HG03196 (cell line): ENCODE results near the gene DCAF6.

ENCODE experiments used
- ATAC-seq: cut with Tn5 transposase; IDR thresholded peaks from one replicate; pipeline ENCODE4 v1.9.1; 2021; ENCODE audit not compliant: unreplicated experiment

DCAF6 gene

GRCh38 chr1:168099337-168099801 is 162.9 kb downstream of the DCAF6 start:
- no peak for ATAC-seq

- ATAC-seq, result no peak
Observed at GRCh38 chr1:168100315-168101002, 164.0 kb downstream of the DCAF6 start.

DNA sequence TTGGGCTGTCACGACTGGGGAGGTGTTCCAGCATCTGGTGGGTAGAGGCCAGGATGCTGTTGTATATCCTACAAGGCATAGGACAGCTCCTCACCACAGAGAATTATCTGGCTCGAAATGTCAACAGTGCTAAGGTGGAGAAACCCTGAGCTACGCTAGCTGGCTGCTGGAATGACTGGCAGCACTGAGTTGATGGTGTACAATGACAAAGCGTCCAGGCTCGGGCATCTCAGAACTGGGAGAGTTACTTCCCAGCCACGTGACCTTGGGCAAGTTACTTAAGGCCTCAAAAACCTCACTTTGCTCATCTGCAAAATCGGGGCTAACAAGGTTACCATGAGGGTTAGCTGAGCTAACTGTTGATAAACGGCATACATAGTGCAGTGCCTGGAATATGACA is 164.9 kb downstream of the DCAF6 start:
- ATAC-seq, result no peak

DNA sequence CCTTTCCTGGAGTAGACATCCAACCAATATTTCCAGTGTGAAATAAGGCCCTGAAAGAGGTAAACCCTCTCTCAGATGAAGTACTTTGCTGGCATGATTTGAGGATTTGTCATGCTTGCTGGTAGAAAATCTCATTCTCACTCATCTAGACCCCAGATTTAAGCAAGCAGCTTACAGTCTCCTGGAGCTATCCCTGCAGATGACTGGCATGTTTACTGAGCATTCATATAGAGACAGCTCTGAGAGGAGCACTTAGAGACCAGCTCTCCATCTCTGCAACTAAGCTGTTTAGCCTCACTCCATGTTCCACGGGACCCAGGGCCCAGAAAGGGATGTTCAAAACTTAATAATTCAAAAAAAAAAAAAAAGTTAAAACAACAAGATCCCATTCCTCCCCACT is 166.0 kb downstream of the DCAF6 start:
- no peak for ATAC-seq

DNA sequence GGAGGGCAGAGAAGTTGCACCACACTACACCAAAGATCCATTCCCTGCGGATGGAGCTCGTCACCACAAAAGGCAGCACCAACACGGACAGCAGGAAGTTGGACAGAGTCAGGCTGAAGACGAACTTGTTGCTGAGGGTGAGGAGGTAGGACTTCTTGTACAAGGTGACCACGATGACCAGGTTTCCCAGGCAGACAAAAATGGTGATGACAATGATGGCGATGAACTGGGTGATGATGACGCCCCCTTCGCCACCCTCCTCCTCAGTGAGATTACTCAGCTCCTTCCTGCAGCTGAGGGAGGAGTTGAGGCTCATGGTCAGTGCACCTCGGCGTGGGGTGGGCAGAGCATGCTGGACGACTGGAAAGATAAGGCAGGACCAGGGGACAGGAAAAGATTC is 168.1 kb downstream of the DCAF6 start:
- ATAC-seq, result no peak

DNA sequence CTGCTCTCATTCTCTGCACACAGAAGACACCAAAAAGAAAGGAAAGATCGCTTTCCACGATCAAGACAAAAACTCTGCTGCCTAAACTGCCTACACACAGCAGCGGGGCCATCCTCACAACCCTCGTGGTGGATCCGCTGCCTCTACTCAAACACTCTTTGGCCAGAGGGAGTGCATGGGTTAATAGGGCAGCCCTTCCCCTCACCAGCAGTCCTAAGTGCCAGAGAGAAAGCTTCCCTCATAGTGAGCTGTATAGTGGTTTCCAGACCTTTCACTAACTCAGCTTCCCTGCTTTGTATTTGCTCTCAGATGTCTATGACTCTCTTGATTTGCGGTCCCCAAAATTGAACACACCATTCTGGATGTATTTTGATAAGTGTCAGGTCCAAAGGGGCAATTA is 169.4 kb downstream of the DCAF6 start:
- no peak for ATAC-seq

DNA sequence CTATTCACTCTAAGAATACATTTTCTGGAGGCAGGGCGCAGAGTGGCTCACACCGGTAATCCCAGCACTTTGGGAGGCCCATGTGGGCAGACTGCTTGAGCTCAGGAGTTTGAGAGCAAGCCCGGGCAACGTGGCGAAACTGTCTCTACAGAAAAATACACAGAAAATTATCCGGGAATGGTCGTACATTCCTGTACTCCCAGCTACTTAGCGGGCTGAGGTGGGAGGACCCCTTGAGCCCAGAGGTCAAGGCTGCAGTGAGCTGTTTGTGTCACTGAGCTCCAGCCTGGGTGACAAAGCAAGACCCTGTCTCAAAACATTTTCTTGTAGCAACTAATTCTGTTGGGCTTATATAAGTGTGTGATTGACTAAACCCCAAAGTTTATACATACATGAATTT is 169.8 kb downstream of the DCAF6 start:
- no peak for ATAC-seq

DNA sequence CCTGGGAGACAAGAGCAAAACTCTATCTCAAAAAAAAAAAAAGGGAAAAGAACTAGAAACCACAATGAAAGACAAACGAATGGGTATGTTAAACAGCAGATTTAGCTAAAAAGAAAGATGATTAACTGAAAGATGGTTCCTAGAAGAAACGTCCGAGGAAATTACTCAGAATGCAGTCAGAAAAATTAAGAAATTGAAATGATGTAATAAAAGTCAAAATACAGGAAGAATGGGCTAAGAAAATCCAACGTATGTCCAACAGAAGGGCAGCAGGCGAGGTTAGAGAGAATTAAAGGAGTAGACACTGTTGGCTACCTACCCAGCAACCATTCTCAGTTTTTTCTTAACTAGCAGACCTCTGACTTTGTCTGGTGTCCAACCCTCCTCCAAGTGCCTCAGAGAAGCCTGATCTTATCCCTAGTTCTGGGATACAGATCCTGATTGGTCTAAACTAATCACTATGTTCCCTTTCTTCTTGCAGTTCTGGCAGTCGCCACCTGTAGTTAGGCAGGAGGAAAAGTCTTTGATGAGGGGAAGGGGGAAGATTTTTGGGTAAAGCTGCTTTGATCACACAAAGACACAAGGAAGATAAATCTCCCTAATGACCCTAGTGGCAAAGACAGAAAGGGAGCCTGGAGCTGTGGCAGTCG is 174.5 kb downstream of the DCAF6 start:
- no peak for ATAC-seq

DNA sequence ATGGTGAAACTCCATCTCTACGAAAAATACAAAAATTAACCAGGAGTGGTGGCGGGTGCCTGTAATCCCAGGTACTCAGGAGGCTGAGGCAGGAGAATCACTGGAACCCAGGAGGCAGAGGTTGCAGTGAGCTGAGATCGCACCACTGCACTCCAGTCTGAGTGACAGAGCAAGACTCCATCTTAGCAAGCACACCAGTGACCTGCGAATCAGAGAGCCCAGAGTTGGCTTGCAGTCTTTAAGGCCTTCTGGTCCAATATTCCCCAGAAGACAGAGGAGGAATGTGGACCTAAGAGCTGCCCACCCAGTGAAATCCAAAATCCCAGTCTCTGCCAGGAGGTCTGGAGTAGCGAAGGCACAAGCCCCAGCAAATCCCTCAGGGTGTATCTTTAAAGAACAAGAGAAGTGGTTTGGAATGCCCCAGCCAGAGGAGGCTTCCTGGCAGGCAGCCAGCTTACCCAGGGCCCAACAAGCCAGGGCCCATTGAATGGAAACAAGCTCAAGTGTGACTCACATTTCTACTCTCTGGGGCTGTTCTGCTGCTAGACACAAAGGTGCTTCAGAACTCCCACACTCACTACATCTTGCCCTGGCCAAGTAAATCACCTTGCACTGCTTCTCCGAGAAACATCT is 176.3 kb downstream of the DCAF6 start:
- no peak for ATAC-seq

DNA sequence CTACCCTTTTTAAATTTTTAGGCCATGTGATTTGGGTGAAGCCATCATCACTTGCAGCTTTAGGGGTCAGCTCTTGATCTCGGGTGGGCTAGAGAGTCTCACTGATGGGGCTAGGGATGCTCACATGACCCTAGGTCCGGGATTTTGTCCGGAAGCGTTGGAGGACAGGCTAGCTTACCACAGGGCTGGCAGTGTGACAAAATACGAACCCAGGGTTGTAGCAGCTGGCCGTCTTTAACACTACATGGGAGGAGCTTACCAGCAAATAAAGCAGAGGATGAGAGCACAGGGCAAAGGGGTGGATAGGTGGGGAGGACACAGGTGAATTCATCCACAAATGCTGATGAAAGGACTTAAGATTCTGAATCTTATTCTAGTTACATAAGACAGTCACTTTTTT is 178.4 kb downstream of the DCAF6 start:
- no peak for ATAC-seq

DNA sequence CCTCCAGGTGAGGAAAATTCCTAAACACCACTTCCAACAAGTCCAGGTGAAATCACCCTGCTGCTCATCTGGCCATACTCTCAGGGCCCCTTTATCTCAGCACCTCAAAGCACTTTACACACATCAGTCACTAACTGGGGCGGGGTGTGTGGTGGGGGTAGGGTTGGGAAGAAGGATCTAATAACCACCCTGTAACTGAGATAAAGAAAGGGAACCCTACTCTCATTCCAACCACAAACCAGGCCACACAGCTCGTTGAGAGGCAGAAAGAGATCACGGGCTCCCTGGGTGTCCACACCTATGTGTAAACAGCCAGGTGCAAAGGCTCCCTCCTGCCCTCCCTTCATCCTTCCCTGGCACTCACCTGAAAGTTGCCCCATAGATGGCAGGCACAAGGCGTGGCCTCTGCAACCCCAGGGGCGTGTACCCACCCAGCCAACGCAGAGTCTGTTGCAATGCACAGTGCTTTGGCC is 179.9 kb downstream of the DCAF6 start:
- ATAC-seq, result no peak

- no peak for ATAC-seq
Observed at GRCh38 chr1:168119750-168120149, 183.3 kb downstream of the DCAF6 start.

DNA sequence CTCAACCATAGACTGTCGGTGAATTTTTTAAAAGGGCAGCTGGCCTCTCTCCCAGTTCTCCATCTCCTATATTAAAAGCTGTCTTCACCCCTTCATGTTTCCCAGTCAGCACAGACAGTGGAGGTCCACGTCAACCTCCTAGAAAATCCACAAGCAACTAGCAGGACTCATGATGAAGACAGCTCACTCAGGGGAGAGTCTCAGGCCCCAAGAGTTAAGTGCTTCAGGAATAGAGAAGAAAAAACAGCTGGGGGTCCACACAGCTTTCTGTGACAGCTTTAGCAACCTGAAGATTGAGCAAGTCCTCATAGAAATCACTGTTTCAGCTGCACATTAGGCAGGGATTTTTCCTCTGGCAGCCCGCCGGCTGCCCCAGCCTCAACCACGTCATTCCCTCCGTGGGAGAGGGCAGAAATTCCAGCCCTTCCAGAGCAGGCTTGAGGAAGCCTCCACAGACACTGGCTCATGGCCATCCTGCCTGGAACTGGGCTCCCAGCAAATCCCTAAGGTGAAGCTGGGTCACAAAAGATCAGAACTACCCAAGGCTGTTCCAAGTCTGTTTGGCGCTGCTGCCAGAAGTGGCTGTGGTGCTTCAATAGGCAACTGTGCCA is 185.0 kb downstream of the DCAF6 start:
- ATAC-seq, result no peak

GRCh38 chr1:168125051-168125450 is 188.6 kb downstream of the DCAF6 start:
- no peak for ATAC-seq
